ENCODE measurements around the gene CCNF.

- TF ChIP-seq REST (IDR thresholded peaks at IDR 0.05; ENCODE audit: insufficient read depth in 1 of 2, low read depth in 2 of 2, low read length in 2 of 2) (no peak), POLR2AphosphoS5 (IDR thresholded peaks at IDR 0.05; ENCODE audit: low read depth, low read length) (no peak), SIN3A (IDR thresholded peaks at IDR 0.05; ENCODE audit: borderline replicate concordance, insufficient read depth, low read length) (no peak)
These were observed 47.5 kb downstream of the CCNF start for GRCh38 chr16:2476741-2477140.

Measured in PFSK-1 (cell line).